DMS153 treated with DMSO at 0.1 percent for 48 hours (cell line): Measurements from ENCODE around the gene MSANTD1.

Source experiments
- DNase-seq: peaks from one replicate; lab custom pipeline; 2025; ENCODE audit not compliant: unreplicated experiment; lab: John Stamatoyannopoulos, UW

Gene MSANTD1

DNA sequence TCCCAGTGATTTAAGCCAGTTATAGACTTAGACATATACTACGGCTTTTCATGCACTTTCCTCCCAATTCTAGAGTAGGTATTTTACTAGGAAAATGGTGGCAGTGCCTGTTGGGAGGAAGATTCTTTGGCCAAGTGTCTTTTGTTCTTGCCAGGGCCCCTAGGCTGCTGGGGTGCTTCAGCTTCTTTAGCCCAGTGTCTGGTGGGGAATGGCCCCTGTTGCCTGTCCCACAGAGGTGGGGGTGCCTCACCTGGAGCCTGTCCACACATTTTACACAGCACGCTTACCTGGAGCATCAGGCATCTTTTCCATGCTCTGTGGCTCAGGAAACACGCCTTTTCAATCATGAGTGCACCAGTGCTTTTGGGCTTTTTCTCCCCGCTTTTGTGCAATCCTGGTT is 33.2 kb upstream of the MSANTD1 start:
- no peak for DNase-seq

DNA sequence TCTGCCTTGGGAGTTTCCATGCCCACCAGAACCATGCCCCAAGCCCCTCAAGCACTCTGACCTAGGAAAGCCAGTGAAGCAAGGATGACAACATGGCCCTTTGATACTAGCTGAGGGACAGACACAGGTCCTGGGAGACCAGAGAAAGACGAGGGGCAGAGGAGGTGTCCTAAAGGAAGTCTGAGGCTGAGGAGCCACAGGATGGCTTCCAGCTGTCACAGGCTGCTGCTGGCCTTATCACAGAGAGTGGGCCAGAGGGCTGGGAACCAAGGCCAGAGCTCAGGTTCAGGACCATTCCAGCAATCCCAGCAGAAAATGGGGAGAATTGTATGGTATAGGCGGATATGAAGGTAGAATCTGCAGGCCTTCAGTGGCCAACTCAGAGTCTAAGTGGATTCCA is 31.7 kb upstream of the MSANTD1 start:
- no peak for DNase-seq

DNA sequence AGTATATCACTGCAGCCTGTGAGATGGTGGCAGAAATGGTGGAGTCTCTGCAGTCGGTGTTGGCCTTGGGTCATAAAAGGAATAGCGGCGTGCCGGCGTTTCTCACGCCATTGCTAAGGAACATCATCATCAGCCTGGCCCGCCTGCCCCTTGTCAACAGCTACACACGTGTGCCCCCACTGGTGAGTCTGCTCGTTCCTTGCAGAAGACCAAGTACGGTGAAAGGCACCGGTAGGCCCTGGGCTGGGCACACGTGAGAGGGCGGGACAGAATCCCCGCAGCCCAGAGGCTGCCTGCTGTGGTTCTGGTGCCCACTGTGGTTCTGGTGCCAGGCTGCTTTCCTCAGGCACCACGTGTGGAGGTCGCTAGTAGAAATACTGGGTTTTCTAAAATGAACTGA is 31.2 kb upstream of the MSANTD1 start:
- no peak for DNase-seq

DNA sequence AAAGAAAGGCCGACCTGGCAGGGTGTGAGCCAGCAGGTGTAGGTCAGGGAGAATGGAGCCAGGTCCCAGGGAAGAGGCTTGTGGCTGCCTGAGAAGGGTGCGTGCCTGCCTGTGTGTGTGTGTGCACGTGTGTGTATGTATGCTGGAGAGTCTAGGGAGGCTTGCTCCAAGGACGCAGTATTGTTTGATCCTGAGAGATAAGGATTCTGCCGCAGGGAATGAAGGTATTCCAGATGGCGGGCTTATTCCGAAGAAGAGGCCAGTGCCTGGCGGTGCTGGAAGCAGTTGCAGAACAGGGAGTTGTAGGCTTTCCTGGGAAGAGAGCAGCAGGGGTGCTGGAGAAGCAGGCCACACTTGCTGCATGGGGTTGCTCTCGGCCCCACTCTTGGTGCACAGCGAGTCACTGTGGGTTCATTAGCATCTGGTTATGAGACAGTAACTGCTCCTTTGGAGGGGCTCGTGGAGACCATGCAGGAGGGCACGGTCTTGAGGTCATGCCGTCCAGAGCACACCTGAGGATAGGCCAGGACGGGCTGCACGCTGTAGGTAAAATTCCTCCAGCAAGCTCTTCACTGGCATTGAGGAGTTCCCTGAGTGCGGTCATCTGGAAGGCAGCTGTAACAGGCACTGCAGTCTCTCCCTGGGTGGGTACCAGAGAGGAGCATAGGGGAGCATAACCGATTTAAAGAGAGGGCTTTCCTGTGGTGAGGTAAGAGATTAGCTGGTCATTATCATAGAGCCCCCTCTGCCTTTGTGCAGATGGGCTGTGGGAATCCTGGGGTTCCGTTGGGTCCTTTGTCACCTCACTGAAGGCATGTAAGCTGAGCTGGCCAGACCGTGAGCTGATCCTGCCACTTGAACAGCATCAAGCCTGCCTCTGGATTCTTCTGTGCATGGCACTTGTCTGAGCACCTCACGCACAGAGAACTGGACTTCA is 29.9 kb upstream of the MSANTD1 start:
- no peak for DNase-seq

DNA sequence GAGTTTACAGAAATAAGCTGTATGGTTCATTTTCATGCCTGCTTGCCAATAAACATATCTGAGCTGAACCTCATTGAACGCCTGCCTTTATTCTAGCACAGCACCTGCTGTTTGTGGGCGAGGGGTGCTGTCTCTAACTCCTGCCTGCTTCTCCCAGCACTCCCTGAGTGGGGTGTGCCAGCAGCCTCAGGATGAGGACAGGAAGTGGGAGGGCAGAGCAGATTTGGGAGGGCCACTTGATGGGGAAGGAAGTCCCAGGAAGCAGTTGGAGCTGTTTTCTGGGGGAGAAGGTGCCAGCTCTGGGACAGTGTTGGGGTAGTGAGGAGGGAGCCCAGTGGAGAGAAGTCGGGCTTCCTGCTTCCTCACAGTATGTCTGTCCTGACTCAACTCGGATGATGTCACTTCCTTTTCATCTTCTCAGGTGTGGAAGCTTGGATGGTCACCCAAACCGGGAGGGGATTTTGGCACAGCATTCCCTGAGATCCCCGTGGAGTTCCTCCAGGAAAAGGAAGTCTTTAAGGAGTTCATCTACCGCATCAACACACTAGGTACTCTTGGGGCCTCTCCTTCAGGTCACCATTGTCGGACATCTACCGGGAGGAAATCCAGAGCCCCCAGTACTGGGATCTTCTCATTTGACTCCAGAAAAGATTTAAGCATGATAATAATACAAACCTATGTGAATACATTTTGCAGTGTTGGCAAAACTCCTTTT is 29.0 kb upstream of the MSANTD1 start:
- DNase-seq: no peak

DNA sequence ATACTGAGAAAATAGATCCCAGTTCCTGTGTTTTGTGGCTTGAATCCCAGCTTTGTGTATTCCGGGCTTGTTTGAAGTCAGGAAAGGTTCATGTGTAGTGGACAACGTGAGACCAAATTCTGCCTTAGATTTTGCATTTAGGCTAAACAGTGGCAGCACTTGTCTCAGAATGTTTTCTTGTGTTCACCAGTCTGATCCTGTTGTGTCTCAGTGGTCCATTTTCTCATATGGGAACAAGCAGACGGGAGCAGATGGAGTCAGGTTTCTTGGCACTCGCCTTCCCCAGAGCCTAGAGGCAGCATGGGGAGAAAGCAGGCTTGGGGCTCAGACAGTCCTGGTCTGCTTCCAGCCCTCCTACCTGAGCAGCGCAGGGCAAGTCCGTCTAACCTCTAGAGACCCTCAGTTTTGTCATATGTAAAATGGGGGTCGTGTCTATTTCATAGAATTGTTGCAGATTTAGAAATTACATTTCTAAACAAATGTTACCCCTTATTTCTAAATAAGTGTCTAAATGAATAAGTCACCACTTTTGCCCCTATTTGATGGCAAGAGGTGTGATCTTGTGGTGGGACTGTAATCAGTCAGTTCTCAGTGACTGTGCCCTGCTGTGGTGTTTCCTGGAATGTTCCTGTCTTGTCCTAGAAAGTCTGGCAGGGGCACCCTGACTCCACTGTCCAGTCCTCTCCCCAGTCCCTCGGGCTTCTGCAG is 28.3 kb upstream of the MSANTD1 start:
- no peak for DNase-seq

DNA sequence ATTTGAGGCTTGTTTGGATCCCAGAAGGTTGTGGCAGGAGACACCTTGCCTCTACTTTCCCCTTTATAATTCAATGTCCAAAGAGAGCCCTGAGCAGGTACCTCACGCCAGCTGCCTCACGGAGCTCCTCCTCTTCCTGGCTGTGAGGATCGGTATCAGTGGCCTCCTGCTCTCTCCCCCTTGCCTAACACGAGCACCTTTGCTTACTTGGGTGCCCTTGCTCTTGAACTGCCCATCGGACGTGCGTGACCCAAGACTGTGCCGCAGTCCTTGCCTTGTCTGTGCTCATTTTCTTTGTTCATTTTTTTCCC is 27.8 kb upstream of the MSANTD1 start:
- DNase-seq: no peak

DNA sequence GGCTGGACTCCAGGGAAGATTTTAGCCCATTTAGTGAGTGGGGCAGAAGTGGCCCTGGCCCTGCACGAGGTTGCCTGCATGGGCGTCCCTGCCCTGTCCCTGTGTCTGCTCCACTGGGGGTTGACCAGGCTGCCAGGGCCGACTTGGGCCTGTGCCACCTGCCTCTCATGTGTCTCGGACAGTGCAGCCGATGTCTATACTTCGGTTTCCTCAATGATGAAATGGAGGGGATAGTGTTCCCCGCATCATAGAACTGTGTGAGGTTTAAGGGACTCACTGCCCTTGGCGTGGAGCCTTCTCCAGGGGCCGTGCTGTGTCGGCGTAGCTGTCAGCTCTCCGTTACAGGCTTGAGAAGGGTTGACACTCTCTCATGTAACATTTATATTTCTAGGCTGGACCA is 27.0 kb upstream of the MSANTD1 start:
- DNase-seq: no peak

DNA sequence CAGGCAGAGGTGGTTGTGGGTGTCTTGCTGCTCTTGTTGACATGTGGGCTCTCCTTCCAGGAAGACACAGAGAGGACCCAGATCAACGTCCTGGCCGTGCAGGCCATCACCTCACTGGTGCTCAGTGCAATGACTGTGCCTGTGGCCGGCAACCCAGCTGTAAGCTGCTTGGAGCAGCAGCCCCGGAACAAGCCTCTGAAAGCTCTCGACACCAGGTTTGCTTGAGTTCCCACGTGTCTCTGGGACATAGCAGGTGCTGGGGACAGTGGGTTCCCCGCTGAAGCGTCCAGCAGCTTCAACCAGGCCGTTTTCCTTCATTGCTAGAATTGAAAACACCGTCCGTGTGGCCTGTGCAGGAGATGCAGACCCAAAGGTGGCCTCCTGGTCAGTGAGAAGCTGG is 25.6 kb upstream of the MSANTD1 start:
- DNase-seq: no peak

DNA sequence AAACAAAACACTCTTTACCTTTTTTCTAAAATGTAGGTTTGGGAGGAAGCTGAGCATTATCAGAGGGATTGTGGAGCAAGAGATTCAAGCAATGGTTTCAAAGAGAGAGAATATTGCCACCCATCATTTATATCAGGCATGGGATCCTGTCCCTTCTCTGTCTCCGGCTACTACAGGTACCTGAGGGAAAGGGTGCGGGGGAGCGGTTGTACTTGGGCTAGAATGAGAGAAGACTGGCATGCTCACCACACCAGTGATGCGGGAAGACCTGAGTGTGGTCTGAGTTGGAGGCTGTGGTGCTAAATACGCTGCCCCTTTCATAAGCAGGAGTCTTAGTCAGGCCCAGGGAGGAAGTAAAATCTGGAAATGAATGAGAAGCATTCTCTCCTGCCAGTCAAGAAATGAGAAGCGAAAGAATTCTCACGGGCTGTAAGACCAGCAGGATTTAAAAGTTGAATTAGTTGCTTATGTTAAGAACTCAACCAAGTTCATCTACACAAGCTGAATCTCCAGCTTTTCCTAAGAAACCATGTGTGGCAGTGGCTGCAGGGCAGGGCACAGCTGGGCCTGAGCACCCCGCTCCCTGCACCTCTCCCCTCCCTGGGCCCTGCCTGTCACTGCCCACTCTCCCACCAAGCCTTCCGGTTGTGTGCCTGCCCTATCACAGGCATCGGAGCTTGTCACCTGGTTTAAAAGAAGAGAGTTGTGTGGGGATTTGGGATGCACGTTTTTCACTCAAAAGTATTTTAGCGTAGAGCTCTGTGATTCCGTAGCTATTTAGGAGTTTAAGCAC is 24.8 kb upstream of the MSANTD1 start:
- no peak for DNase-seq

DNA sequence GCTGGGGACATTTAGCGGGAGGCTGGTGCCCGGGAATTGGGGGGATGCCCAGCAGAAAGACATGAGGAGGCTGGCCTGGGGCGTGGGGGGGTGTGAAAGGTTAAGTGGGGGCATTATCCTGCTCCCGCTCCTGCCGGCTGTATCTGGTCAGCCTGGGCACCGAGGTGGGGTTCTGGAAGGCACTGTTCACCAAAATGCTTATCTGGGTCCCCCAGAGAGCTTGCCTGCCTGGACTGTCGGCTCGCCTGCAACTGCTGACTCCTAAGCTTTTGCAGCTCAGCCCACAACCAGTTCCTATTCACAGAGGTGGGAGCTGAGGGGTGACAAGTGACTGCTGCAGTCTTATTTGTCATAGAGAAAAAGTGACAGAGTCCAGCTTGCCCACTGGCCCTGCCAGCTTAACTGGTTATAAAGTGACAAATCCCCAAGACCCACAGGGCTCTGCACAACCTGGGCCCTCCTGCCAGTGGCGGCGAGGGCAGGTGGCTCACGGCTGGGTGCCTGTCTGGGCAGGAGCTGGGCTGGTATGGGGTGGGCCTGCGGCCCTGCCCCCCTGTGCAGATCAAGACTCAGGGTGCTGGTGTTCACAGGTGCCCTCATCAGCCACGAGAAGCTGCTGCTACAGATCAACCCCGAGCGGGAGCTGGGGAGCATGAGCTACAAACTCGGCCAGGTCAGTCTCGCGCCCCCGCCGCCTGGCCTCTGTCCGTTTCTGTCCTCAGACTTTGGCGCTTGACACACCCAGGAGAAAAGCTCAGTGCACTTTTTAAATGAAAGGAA is 23.7 kb upstream of the MSANTD1 start:
- no peak for DNase-seq

DNA sequence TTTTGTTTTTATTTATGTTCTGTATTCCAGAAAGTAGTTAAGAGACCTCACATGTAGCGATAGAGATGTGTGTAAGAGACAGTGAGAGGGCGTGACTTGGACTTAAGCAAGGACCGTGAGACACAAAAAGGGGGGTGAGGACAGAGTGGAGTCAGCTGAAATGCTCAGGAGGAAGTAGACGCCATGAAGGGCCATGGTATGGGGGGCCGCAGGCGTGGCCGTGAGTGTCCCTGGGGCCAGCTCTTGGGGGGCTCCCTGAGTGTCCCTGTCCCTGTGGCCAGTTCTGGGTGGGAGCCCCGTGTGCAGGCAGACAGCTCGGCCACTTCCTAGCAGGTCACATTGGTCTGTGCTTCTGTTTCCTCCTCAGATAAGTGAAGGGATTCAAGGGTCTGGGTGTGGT is 23.0 kb upstream of the MSANTD1 start:
- no peak for DNase-seq

DNA sequence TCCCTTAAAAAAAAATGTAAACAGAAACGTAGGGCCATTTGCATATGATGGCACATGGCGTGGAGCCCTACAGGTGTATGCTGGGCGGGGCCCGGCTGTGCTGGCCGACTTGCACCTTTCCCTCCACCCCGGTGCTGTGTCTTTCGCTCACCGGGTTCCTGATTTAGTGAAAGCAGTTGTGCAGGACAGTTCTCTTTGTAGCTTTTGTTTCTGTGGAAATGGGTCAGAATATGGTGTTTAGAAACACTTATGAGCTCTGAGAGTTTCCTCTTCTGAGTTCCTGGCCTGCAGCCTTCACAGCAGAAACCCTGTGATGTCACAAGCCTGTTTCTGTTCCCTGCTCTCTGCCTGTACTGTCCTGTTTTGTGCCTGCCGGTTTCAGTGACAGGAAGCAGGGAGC is 22.5 kb upstream of the MSANTD1 start:
- DNase-seq: no peak

DNA sequence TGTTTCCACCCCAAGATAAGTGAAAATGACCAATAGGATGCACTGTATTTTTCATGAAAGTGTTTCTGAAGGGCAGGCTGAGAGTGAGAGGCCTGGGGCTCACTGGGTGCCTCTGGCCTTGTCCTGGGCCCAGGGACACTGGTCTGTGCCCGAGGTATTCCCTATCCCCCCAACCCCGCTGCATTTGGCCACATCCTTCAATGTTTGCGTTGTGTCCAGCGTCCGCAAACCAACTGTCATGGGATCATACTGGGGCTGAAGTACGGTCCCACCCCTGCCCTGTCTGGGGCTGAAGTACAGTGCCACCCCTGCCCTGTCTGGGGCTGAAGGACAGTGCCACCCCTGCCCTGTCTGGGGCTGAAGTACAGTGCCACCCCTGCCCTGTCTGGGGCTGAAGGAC is 22.0 kb upstream of the MSANTD1 start:
- no peak for DNase-seq

DNA sequence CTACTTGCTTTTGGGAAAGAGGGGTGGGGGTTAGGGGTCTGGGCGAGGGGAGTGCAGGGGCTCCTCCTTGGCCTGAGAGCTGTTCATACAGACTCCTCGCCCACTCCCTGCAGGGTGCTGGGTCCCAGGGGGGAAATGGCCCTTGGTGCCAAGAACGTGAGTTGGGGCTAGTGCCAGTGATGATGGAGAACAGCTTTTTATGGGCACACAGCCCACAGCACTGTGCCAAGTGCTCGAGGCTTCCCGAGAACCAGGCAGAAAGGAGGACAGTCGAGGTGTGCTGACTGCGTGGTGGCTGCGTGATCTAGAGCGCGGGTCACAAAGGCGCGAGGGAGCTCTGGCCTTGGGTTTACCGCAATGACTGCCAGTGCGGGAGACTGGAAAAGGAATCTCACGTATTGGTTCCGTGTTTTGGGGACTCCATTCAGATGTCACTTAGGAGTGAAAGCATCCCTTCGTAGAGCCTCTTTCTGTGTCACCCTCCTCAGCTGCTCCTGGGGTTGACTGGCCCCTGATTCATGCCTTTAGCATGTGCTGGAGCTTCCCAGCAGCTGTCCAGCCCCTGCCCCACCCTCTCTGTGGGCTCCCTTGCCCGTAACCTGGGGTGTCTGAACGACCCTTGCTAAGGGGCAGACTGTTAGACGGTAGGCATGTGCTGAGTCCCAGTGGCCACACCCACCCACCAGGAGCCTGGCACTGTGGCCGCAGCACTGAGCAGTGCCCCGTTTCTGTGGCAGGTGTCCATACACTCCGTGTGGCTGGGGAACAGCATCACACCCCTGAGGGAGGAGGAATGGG is 20.9 kb upstream of the MSANTD1 start:
- DNase-seq: no peak

DNA sequence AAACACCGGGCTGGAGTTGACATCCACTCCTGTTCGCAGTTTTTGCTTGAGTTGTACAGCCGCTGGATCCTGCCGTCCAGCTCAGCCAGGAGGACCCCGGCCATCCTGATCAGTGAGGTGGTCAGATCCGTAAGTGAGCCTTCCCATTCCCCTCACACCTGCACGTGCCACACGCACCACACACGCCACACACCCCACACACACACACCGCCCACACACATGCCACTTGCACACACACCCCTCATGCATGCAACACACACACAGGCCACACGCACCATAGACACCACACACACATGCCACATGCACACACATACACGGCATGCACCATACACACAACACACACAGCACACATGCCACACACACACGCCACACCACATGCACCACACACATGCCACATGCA is 20.1 kb upstream of the MSANTD1 start:
- DNase-seq: no peak

DNA sequence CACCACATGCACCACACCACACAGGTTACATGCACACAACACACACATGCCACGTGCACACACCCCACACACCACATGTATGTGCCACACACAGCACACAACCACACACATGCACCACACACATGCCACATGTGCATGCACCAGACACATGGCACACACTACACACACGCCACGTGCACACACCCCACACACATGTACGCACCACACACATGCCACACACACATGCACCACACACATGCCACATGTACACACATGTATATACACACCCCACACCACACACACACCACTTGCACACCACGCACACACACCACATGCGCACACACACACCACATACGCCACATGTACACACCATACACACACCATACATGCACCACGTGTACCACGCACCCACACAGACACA is 19.6 kb upstream of the MSANTD1 start:
- no peak for DNase-seq

DNA sequence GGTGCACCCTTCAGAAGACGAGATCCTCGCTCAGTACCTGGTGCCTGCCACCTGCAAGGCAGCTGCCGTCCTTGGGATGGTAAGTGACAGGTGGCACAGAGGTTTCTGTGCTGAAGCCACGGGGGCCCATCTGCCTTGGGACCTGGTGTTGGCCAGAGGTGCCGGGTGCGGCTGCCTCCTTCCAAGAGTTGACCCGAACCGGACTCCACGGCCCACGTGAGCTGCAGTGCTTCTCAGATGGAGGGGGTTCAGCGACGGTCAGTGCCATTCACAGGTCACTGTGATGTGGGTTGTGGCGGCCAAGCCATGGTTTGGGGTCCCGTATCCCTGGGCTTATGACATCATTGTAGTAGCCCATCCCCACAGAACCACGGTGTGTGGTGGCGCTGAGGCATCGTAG is 19.0 kb upstream of the MSANTD1 start:
- DNase-seq: no peak

DNA sequence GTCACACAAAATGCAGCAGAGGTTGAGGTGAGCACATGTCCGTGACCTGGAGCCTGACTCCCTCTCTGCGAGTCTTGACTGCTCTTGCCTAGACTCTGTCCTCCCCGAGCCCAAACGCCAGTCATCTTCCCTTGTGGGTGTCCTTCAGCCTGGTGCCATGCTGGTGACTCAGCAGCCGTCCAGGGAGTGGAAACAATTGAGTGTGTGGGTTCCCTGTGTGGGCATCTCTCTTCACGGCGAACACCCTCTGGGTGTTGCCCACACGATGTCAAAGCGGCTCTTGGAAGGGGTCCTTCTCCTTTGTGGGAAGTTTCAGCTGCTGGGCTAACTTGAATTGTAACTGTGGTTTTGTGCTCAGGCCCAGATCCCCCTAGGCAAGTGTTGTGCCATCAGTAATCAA is 17.5 kb upstream of the MSANTD1 start:
- DNase-seq: no peak

DNA sequence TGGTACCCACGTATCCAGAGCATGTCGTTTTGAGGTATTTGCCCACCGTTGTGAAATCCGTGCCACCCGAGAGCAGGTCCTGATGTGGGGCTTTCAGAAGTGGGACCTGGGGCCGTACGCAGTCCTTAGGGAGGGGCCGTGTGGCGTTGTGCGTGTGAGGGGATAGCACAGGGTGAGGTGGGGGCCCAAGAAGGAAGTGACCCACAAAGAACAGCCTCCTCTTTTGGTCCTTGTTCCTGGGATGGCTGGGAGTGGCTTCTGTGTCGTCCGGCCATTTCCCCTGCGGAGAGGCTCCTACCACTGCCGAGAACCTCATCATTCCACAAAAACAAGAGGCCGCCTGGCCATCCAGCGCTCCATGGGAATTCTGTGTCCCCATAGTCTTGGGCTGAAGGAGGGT is 17.0 kb upstream of the MSANTD1 start:
- no peak for DNase-seq
